Urinary bladder (tissue), 4 donors: ENCODE data around the gene ST3GAL5. TPM values are rescaled to one million over a fixed set of nuclear protein-coding genes. Genes with fewer than 3 reads are reported as not detected.
"Not testable (repeated sequence)": the region's sequence is repeated elsewhere in the genome, so short reads cannot be mapped to it uniquely, and the experiment has no call there.

Source experiments
- DNase-seq: peaks from one replicate; pipeline ENCODE4 v3.0.0-alpha.2; 2015; ENCODE audit errors: extremely low spot score
- H3K27ac ChIP-seq: one replicate; pipeline ENCODE4 v1.5.1; 2013; ENCODE audit warnings: low read depth, mild to moderate bottlenecking, moderate library complexity
- H3K36me3 ChIP-seq: one replicate; pipeline ENCODE4 v1.6.1; 2013; ENCODE audit warnings: mild to moderate bottlenecking, moderate library complexity; ENCODE audit not compliant: insufficient read depth
- H3K4me1 ChIP-seq: one replicate; pipeline ENCODE4 v1.6.1; 2013; ENCODE audit warnings: mild to moderate bottlenecking, moderate library complexity; ENCODE audit not compliant: insufficient read depth
- H3K4me3 ChIP-seq: one replicate; pipeline ENCODE4 v1.5.1; 2013; ENCODE audit warnings: low read depth, low read length
- WGBS: extraction: QIAGEN DNeasy Blood & Tissue Kit; methylation state at CpG from one replicate; pipeline ENCODE4 v1.1.7; 2013; 5-methylcytosine and 5-hydroxymethylcytosine counted together
- polyA plus RNA-seq: library from polyadenylated mRNA; stranded (reverse); fragments of 200-250 nt; gene quantifications from one replicate; pipeline ENCODE4 v1.2.3, GENCODE V29; 2013
- total RNA-seq: library from RNA; depleted of rRNA; stranded (reverse); fragments of >200 nt; gene quantifications from one replicate; pipeline ENCODE4 v1.2.3, GENCODE V29; 2014
- donor health status: healthy with polysubstance abuse.
- donor health status: healthy.

Gene ST3GAL5
- total and polyA plus RNA-seq, 2 donors, result 31.1 to 59.4 TPM

DNA sequence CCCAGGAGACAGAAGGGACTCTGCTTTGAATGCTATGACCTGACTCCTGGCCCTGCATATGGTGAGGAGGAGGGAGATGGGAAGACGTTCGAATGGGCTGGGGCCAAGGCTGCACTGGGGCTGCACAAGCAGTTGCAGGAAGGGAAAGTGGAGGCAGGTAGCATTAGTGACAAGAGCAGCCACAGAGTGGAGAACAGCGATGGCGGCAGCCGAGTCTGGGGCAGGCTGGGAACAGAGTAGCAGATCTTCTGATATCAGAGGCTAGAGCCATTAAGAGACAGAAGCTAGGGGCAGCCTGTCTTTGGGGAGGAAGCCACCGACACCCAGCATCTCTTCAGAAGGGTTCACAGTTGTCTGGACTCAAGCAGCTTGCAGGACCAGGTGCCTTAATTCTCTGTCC is 50.1 kb downstream of the ST3GAL5 start:
- H3K27ac ChIP-seq, result no peak overlapping the region
- 91% methylated on average over 6 of the region's 6 CpGs for WGBS
- no peaks in the 10 kb centered on the region for H3K36me3 ChIP-seq
- DNase-seq, result no peak
- no peak overlapping the region for H3K4me3 ChIP-seq
- H3K4me1 ChIP-seq, result no peaks in the 10 kb centered on the region

DNA sequence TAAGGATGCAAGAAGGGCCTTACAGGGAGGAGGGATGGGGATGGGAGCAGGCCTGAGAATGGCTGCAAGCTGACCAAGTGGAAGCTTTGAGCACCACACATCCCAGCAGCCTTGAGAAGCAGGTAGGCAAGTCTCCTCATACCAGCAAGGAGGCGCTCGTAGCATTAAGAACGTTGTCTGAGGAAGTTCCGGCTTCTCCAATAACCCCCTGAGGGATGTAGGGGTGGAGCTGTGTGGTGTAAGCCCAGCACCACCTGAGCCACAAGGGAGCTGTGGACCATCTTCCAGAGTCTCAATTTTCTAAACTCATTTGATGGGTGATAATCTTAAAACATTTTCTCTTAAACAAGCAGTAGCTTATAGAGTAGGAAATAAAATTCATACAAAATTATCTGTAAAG is 50.6 kb downstream of the ST3GAL5 start:
- DNase-seq, result no peak
- H3K27ac ChIP-seq, result no peak overlapping the region
- H3K4me1 ChIP-seq, result no peaks in the 10 kb centered on the region
- whole genome bisulfite sequencing, result 70% methylated on average over 4 of the region's 4 CpGs
- no peaks in the 10 kb centered on the region for H3K36me3 ChIP-seq
- H3K4me3 ChIP-seq, result no peak overlapping the region

- no peak for DNase-seq
- no peaks in the 10 kb centered on the region for H3K4me1 ChIP-seq
- H3K27ac ChIP-seq, result no peak overlapping the region
- no peak overlapping the region for H3K4me3 ChIP-seq
- H3K36me3 ChIP-seq, result no peaks in the 10 kb centered on the region
Measured at GRCh38 chr2:85834466-85834865, 54.3 kb downstream of the ST3GAL5 start.

DNA sequence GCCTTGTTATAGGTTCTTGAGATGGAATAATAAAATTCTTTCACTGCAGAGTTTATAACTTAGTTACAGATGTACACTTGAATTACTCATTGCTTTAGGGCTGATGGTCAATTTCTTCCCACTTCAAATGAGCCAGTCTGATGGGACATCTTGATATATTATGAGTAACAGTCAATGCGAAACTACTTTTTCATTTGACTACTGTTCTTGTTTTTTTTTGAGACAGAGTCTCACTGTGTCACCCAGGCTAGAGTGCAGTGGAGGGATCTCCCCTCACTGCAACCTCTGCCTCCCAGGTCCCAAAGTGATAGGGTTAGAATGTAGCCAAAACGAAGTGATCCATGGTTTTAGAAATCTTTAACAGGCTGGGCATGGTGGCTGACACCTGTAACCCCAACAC is 57.1 kb downstream of the ST3GAL5 start:
- DNase-seq, result no peak
- H3K36me3 ChIP-seq, result no peaks in the 10 kb centered on the region
- H3K27ac ChIP-seq, result no peak overlapping the region
- 87% methylated on average over 2 of the region's 2 CpGs for WGBS
- H3K4me3 ChIP-seq, result no peak overlapping the region
- H3K4me1 ChIP-seq, result no peaks in the 10 kb centered on the region

DNA sequence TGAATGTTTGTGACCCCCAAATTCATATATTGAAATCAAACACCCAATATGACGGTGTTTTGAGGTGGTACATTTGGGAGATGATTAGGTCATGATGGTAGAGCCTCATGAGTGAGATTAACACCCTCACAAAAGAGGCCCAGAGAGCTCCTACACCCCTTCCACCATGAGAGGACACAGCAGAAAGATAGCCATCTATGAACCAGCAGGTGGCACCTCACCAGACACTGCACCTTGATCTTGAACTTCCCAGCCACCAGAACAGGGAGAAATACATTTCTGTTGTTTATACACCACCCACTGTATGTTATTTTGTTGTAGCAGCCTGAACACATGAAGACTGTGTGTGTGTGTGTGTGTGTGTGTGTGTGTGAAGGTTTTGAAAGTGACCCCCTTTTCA is 58.1 kb downstream of the ST3GAL5 start:
- WGBS, result 42% methylated on average over 1 of the region's 1 CpG
- H3K27ac ChIP-seq, result no peak overlapping the region
- no peak overlapping the region for H3K4me3 ChIP-seq
- H3K36me3 ChIP-seq, result no peaks in the 10 kb centered on the region
- H3K4me1 ChIP-seq, result no peaks in the 10 kb centered on the region
- no peak for DNase-seq

GRCh38 chr2:85829394-85829793 is 59.4 kb downstream of the ST3GAL5 start:
- DNase-seq, H3K36me3 ChIP-seq, H3K4me1 ChIP-seq, H3K4me3 ChIP-seq, H3K27ac ChIP-seq: not testable (repeated sequence)
- WGBS, result 93% methylated on average over 4 of the region's 4 CpGs

- H3K4me1 ChIP-seq, result no peaks in the 10 kb centered on the region
- no peak overlapping the region for H3K27ac ChIP-seq
- no peaks in the 10 kb centered on the region for H3K36me3 ChIP-seq
- H3K4me3 ChIP-seq, result no peak overlapping the region
- 96% methylated on average over 7 of the region's 7 CpGs for WGBS
- DNase-seq, result no peak
Measured at GRCh38 chr2:85828725-85829124, 60.1 kb downstream of the ST3GAL5 start.

- DNase-seq, result no peak
- Histone ChIP-seq H3K4me3 (no peak overlapping the region), H3K27ac (no peak overlapping the region), H3K36me3 (no peaks in the 10 kb centered on the region), H3K4me1 (no peaks in the 10 kb centered on the region)
- WGBS, result 79% methylated on average over 18 of the region's 18 CpGs
Measured at GRCh38 chr2:85827879-85828569, 60.8 kb downstream of the ST3GAL5 start.

- Histone ChIP-seq H3K27ac (no peak overlapping the region), H3K4me1 (no peaks in the 10 kb centered on the region), H3K4me3 (no peak overlapping the region), H3K36me3 (no peaks in the 10 kb centered on the region)
- no peak for DNase-seq
- WGBS, result 28% methylated on average over 20 of the region's 20 CpGs
Measured at GRCh38 chr2:85826990-85827878, 61.6 kb downstream of the ST3GAL5 start.

DNA sequence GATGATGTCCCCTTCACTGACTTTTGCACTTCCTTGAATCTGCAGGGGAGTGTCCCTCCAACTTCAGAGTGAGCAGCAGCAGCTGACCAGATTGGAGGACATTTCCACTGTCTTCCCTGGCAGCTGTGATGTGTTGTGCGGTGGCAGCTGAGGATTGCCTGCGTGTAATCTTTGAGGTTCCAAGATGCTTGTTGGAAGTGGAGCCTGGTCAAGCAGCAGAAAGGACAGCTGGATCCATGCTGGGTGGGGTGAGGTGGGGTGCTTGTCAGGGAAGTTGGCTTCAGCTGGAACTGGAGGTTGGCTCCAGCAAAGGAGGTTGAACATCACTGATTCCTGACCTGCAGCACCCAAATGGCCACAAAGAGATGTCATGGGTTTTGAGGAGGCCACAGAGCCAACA is 64.8 kb downstream of the ST3GAL5 start:
- H3K36me3 ChIP-seq, result no peaks in the 10 kb centered on the region
- DNase-seq, result no peak
- no peaks in the 10 kb centered on the region for H3K4me1 ChIP-seq
- no peak overlapping the region for H3K4me3 ChIP-seq
- no peak overlapping the region for H3K27ac ChIP-seq
- WGBS, result 45% methylated on average over 2 of the region's 2 CpGs

- WGBS, result 89% methylated on average over 5 of the region's 5 CpGs
- no peak overlapping the region for H3K27ac ChIP-seq
- no peak for DNase-seq
Measured at GRCh38 chr2:85822766-85823165, 66.0 kb downstream of the ST3GAL5 start.

DNA sequence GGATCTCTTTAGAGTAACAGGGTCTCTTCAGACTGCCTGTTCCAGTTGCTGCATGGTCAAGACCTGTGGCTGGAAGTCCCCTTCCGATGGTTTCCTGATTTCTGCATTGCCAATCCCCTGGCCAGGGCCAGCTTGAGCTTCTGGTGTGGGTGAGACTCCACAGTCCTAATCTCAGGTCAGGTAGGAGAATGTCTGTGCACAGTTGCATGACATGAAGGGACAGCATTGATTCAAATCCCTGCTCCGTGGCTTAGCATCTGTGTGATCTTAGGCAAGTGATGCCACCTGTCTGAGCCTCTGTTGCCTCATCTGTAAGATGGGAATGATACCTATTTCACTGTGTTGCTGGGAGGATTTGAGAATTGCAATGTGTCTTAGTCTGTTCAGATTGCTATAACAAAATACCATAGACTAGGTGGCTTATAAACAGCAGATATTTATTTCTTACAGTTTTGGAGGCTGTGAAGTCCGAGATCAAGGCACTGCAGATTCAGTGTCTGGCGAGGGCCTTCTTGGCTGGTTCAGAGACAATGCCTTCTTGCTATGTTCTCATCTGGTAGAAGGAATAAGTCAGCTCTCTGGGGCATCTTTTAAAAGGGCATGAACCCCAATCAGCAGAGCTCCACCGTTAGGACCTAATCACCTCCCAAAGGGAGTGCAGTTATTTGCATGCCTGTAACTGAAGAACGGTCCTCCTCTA is 68.8 kb downstream of the ST3GAL5 start:
- Histone ChIP-seq H3K27ac (no peak overlapping the region), H3K4me1 (no peaks in the 10 kb centered on the region), H3K4me3 (no peak overlapping the region), H3K36me3 (no peaks in the 10 kb centered on the region)
- DNase-seq, result no peak
- 74% methylated on average over 6 of the region's 6 CpGs for WGBS

More at GRCh38 chr2:85822766-85823165, 66.0 kb downstream of the ST3GAL5 start:
- H3K4me3 ChIP-seq, result no peak overlapping the region
- H3K4me1 ChIP-seq, result no peaks in the 10 kb centered on the region
- H3K36me3 ChIP-seq, result no peaks in the 10 kb centered on the region

GRCh38 chr2:85814802-85815550 is 73.8 kb downstream of the ST3GAL5 start:
- Histone ChIP-seq H3K4me3 (no peak overlapping the region), H3K4me1 (no peaks in the 10 kb centered on the region), H3K27ac (no peak overlapping the region), H3K36me3 (no peaks in the 10 kb centered on the region)
- DNase-seq, result no peak
- 84% methylated on average over 10 of the region's 10 CpGs for WGBS
